MM.1S (cell line): ENCODE data around the gene SMURF1.

Source experiments
- EZH2 ChIP-seq: fragments of 300-600 bp; sonication (generic); optimal IDR thresholded peaks from 2 replicates; pipeline ENCODE3; 2017; ENCODE audit warnings: low read depth, mild to moderate bottlenecking, antibody characterized with exemption, low read length, mixed read lengths
- EZH2phosphoT487 ChIP-seq: fragments of 300-600 bp; sonication (generic); IDR thresholded peaks from 2 replicates; pipeline ENCODE4 v1.6.1; 2018; ENCODE audit warnings: antibody characterized with exemption, low read length
- TF ChIP-seq, protein P1 (sequence below): fragments of 300-600 bp; sonication (generic); IDR thresholded peaks from 2 replicates; pipeline ENCODE4 v1.5.1; 2016; ENCODE audit warnings: antibody characterized with exemption, low read length, mixed read lengths

DNA sequence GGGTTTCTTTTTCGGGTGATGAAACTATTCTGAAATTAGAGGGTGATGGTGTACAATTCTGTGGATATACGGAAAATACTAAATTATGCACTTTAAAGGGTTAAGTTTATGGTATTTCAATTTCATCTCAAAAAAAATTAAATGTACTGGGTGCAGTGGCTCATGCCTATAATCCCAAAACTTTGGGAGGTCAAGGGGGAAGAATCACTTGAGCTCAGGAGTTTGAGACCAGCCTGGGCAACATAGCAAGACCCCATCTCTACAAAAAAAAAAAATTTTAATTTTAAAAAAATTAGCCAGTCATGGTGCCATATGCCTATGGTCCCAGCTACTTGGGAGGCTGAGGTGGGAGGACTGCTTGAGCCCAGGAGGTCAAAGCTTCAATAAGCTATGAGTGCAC is 57.0 kb downstream of the SMURF1 start:
- TF ChIP-seq, protein P1, sequence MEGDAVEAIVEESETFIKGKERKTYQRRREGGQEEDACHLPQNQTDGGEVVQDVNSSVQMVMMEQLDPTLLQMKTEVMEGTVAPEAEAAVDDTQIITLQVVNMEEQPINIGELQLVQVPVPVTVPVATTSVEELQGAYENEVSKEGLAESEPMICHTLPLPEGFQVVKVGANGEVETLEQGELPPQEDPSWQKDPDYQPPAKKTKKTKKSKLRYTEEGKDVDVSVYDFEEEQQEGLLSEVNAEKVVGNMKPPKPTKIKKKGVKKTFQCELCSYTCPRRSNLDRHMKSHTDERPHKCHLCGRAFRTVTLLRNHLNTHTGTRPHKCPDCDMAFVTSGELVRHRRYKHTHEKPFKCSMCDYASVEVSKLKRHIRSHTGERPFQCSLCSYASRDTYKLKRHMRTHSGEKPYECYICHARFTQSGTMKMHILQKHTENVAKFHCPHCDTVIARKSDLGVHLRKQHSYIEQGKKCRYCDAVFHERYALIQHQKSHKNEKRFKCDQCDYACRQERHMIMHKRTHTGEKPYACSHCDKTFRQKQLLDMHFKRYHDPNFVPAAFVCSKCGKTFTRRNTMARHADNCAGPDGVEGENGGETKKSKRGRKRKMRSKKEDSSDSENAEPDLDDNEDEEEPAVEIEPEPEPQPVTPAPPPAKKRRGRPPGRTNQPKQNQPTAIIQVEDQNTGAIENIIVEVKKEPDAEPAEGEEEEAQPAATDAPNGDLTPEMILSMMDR: no peak
- TF ChIP-seq EZH2 (no peak), EZH2phosphoT487 (no peak)
